Measurements from ENCODE around the gene AASDH.

GRCh38 chr4:56409511-56410090 is 22.3 kb upstream of the AASDH start:
- TF ChIP-seq CTCF (conservative IDR thresholded peaks at IDR 0.05; ENCODE audit: low read depth, low read length), result no peak
- no peak for TF ChIP-seq SMC3 (IDR thresholded peaks at IDR 0.05; ENCODE audit: low read depth, low read length)
- TF ChIP-seq POLR2A (IDR thresholded peaks at IDR 0.05; ENCODE audit: low read depth, low read length), result no peak
- TF ChIP-seq RAD21 (IDR thresholded peaks at IDR 0.05; ENCODE audit: low read length), result no peak
- no peak for TF ChIP-seq USF2 (IDR thresholded peaks at IDR 0.05; ENCODE audit: low read depth, low read length)
- TF ChIP-seq MAFK (IDR thresholded peaks at IDR 0.05; ENCODE audit: low read depth, low read length), result no peak
- no peak for TF ChIP-seq CEBPB (IDR thresholded peaks at IDR 0.05; ENCODE audit: low read depth, low read length)
- no peak for TF ChIP-seq RCOR1 (IDR thresholded peaks at IDR 0.05; ENCODE audit: insufficient replicate concordance, low read length)
- no peak for TF ChIP-seq ELK1 (IDR thresholded peaks at IDR 0.05; ENCODE audit: borderline replicate concordance, low read depth, low read length)
- TF ChIP-seq RFX5 (IDR thresholded peaks at IDR 0.05; ENCODE audit: low read depth, low read length), result no peak

Measured in IMR-90 (cell line).